GM21576 (cell line): ENCODE results near the gene MX1.
"Not testable (repeated sequence)": the region's sequence is repeated elsewhere in the genome, so short reads cannot be mapped to it uniquely, and the experiment has no call there.

Source experiments
- ATAC-seq: cut with Tn5 transposase; IDR thresholded peaks from one replicate; pipeline ENCODE4 v1.9.1; 2021; ENCODE audit warnings: mild to moderate bottlenecking, moderate library complexity; ENCODE audit not compliant: unreplicated experiment

Gene MX1

DNA sequence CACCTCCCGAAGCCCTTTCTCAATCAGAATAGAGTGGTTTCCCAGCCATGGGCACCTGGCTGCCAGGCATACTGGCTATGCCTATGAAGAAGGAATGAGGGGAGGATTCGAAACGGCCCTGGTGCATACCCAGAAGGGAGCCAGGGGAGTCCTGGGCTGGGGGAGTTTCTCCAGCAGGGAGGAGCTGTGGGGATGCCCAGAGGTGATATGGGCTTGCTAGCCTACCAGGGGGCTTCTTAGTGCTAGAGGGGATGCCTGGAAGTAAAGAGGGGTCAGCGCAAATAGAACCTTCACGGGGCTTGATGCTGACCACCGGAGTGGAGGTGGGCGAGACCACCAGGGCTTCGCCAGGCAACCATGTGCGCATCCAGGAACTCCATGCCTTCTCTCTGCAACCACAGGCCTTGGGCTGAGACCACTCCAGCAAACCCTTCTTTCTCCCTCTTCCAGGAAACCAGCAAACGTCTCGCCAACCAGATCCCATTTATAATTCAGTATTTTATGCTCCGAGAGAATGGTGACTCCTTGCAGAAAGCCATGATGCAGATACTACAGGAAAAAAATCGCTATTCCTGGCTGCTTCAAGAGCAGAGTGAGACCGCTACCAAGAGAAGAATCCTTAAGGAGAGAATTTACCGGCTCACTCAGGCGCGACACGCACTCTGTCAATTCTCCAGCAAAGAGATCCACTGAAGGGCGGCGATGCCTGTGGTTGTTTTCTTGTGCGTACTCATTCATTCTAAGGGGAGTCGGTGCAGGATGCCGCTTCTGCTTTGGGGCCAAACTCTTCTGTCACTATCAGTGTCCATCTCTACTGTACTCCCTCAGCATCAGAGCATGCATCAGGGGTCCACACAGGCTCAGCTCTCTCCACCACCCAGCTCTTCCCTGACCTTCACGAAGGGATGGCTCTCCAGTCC, 18.2 kb upstream of the MX1 start:
- ATAC-seq, result no peak

DNA sequence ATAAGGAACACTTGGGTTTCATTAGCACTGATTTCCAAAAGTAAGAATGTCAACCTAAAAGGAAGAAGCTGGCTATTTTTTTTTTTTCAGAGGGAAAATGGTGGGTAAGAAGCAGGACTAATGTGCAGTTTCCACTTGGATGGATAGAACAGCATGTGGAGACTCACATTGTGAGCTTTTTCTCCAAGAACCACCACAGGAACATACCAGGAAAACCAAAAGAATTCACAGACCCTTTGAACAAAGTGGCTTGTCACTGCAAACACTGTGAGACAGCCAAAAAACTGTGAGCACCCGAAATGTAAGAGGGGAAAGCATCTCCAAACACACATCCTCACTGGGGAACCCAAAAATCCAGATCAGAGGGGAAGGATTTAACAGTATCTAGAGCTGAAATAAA, 15.7 kb upstream of the MX1 start:
- ATAC-seq, result no peak

DNA sequence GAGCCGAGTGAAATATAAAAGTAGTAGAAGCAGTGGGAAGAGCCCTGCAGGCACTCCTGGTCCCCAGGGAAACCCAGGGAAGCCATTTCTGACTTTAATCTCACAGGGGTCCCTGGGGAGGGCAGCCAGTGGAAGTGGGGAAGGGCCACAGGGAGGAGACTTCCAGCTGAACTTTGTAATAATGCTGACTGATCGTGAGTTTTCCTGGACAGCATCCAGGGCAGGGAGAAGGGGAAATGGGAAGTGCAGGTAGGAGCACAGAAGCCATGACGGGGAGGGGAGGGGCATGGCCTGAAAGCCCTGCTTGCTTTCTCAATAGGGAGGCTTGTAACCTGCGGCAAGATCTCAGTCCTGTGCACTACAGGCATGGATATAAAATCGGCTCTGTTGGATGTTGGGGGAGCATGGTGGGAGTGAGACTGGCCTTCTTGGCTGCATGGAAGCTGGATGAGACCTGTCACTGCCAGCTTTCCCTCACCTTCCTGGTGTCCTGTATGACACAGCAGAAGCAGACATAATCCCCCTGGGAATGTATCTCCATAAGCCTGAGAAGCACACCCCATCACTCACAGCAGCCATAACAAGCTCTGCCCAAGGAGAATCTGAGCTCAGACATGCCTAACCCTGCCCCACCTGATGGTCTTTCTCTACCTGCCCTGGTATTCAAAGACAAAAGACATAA, 15.1 kb upstream of the MX1 start:
- ATAC-seq, result no peak

DNA sequence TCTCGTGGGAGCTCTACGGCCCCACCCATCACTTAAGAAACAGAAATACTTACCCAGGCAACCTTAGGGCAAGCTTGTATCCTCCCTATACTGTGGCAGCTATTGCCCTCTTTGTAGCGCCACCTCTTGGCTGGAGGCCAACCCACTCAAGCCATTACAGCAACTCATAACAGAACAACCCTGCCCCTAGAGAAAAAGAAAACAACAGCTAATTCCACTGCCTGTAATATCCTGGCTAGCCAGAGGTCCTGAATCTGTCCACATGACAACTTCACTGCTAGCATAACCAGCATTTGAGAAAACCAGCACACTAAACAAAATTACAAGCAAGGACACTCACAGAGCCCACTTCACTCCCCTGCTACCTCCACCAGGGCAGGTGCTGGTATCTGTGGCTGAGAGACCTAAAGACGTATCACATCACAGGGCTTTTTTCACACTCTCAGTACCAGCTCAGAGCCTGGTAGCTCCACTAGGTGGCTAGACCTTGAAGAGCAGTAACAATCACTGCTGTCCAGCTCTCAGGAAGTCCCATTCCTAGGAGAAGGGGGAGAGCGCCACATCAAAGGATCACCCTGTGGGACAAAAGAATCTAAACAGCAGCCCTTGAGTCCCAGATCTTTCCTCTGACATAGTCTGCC, 14.5 kb upstream of the MX1 start:
- no peak for ATAC-seq

DNA sequence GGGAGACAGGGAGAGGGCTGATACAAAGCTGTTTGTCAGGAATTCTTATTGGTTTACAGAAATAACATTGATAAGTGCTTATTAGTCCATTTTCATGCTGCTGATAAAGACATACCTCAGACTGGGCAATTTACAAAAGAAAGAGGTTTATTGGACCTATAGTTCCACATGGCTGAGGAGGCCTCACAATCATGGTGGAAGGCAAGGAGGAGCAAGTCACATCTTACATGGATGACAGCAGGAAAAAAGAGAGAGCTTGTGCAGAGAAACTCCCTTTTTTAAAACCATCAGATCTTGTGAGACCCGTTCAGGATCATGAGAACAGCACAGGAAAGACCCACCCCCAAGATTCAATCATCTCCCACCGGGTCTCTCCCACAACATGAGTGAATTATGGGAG, 8.5 kb upstream of the MX1 start:
- ATAC-seq, result not testable (repeated sequence)

DNA sequence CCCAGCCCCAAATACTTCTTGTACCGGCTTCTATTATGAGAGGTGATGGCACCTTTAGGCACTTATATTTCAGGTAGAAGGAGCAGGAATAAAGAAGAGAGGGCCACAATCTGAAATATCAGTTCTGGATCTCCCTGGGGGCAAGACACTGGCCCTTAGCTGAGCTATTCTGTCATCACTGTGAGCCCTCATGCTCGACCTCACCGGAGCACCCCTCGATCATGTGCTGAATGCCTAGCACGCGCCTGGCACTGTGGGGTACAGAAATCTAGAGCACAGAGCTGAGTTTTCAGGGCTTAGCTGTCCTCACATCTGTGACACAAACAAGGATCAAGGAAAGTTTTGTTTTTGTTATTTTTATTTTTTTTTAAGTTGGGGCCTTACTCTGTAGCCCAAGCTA, 7.6 kb upstream of the MX1 start:
- no peak for ATAC-seq

DNA sequence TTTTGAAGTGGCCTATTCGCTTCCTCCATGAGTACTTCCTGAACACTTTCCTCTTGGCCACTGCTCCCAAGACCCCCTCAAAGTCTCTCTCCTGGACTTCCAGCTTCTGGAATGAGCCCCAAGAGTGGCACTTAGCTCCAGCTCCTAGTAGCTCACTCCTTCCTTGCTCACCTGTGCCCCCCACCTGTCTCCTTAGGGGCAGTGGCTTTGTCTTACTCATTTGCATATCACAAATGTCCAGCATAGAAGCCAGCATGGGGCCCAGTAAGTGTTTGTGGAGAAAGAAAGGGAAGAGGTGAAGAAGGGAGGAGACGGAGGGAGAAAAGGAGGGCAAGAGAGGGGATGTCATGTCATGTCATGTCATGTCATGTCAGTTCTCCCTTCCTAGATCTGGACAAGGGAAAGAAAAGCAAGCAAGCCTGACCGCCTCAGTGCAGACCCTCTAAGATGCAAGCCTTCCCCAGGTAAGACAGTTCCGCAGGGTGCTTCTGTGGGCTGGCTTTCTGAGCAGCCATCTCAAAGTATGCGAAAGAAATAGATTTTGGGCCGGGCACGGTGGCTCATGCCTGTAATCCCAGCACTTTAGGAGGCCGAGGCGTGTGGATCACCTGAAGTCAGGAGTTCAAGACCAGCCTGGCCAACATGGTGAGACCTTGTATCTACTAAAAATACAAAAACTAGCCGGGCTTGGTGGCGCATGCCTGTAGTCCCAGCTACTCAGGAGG, 6.9 kb upstream of the MX1 start:
- ATAC-seq, result no peak

DNA sequence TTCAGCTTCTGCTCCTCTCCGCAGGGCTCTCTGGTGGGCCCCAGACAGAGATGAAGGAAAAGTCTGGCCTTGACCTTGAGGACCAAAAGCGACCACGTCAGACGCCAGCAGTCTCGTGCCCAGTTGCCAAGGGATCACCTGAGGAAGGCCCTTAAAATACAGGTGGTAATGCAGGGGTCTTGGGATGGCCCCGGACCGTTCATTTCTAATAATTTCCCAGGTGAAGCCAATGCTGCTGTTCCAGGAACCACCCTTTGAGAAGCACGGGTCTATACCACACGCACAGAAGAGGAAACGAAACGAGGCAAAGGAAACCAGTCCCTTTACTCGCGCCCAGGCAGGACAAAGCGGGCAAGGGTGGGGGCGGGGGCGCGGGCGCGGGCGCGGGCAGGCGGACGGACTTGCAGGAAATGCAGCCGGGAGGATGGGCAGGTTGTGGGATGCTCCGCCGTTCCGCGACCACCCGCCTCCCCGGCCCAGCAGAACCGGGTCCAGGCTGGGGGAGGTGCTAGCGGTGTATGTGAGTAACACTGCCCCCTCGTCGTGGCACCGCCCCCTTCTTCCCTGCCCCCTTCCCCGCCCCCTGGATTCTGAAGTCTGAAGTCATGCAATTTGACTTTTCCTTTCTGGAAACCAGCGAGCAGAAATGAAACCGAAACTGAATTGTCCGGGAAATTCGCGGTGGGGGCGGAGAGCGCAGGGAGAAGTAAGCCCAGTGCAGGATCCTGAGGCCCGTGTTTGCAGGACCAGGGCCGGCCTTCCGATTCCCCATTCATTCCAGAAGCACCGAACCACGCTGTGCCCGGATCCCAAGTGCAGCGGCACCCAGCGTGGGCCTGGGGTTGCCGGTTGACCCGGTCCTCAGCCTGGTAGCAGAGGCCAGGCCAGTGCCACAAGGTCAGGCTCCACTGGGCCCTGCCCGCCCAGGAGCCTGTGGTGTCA, 5.8 kb upstream of the MX1 start:
- peak; percentile 85 for ATAC-seq

DNA sequence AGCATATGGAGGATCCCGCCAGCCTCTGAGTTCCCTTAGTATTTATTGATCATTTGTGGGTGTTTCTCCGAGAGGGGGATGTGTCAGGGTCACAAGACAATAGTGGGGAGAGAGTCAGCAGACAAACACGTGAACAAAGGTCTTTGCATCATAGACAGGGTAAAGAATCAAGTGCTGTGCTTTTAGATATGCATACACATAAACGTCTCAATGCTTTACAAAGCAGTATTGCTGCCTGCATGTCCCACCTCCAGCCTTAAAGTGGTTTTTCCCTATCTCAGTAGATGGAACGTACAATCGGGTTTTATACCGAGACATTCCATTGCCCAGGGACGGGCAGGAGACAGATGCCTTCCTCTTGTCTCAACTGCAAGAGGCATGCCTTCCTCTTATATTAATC, 5.0 kb upstream of the MX1 start:
- not testable (repeated sequence) for ATAC-seq

DNA sequence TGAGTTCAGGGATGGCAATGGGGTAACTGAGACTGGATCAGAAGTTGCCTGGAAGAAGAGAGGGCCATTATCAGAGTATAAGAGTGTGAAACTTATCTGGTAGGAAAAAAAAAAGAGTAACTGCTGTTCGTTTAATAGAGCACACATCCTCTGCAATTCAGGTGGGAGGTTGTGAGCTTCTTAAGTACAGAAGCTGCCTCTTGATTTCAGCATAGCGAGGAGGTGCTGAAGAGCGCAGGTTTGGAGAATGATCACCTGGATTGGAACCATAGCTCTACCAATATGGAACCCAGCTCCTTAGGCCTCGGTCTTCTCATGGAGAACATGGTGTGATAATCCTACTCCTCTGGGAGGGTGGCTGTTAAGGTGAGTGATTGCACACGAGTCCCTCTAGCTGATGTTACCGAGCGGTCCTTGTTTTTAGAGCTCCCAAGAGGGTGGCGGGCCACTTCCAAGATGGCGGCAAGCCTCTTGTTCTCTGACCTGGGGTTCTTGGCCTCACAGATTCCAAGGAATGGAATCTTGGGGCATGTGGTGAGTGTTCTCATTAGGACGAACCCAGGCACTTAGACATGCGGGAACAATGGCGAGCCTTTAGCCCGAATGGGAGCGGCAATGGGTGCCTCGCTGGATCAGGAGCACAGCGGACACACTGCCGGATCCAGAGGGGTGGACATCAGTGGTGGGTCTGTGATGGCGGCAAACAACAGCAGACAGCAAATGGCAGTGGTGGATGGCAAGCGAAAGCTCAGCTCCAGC, 3.3 kb upstream of the MX1 start:
- no peak for ATAC-seq

DNA sequence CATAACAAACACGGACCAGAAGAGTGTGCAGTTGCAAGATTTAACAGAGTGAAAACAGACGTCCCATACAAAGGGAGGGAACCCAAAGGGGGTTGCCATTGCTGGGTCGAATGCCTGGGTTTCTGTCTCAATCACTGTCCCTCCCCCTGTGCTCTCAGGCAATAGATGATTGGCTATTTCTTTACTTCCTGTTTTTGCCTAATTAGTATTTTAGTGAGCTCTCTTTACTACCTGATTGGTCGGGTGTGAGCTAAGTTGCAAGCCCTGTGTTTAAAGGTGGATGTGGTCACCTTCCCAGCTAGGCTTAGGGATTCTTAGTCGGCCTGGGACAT, 2.8 kb upstream of the MX1 start:
- ATAC-seq, result not testable (repeated sequence)

DNA sequence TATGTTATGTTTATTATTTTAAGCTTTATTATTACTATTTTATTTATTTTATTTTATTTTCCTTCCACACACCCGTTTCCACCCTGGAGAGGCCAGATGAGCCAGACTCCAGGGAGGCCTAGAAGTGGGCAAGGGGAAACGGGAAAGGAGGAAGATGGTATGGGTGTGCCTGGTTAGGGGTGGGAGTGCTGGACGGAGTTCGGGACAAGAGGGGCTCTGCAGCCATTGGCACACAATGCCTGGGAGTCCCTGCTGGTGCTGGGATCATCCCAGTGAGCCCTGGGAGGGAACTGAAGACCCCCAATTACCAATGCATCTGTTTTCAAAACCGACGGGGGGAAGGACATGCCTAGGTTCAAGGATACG, 468 bp upstream of the MX1 start:
- ATAC-seq, result no peak

DNA sequence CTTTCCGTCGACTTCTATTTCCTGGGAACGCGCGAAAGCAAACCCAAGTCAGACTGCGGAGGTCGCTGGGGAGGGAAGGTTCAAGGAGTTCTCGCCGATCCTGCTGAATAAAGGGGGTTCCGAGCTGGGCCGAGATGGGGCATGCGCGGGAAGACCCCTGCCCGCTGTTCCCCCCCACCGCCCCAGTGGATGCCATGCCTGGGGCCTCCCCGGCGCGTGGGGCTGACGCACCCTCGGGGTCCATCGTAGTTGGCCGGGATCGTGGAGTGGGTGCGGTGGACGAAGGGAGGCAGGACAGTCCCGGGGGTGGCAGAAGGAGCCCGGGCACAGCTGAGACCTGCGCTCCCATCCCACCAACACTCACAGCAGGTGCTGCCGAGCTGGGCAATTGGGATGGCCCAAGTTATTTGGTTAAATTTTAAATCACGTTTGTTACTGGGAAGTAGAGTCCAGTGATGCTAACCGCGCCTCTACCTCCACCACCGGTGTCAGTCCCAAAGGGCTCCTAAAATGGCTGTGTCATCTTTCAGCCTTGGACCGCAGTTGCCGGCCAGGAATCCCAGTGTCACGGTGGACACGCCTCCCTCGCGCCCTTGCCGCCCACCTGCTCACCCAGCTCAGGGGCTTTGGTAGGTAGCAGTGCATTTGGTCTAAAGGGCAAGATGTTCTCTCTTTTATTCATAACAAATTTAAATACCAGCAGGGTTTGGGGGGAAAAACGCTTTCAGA, 801 bp downstream of the MX1 start:
- ATAC-seq, result no peak

DNA sequence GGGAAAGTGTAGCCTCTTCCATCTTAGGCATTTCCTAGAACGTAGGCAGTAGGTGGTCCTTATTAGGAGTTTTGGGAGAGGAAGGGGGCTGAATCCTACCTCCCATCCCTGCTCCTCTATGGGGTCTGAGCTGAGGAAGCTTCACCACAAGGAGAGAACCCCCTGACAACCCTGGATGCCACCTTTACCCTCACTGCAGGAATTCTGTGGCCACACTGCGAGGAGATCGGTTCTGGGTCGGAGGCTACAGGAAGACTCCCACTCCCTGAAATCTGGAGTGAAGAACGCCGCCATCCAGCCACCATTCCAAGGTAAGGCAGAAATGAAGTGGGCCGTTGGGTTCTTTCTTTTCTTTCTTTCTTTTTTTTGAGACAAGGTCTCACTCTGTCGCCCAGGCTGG, 1.5 kb downstream of the MX1 start:
- ATAC-seq, result no peak

DNA sequence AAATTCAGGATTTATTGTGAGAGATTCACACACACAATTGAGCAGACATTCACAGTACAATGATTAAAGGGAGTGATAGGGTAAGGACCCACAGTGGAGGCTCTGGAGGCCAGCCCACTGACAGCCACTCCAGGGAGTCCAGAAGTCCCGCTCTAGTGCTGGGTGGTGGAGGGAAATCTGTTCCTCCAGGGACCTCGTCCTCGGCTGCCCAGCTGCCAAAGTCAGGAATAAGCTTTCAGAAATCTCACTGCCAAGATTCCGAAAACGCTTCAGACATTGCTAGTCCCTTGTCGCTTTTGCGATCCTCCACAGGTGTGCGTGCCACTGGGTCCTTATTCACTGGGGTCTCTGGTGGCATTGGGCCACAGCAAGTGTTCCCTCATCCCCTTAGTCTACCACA, 2.3 kb downstream of the MX1 start:
- ATAC-seq, result no peak

DNA sequence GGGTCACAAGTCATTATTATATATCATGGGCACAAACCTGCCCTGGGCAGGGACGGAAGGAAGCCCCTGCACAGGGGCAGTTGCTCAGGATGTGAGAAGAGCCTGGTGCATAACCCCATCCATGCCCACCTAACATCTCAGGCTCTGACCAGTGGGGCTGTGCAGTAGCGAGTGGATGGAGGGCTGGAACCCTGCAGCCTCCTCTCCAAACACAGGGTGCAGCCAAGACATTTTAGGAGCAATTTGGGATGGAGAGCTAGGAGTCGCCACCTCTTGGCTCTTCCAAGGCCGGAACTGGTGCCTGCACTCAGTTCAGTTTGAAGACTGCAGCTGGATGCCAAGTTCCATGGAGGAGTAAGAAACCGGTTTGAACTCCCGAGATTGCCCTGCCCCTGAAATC, 2.8 kb downstream of the MX1 start:
- no peak for ATAC-seq

DNA sequence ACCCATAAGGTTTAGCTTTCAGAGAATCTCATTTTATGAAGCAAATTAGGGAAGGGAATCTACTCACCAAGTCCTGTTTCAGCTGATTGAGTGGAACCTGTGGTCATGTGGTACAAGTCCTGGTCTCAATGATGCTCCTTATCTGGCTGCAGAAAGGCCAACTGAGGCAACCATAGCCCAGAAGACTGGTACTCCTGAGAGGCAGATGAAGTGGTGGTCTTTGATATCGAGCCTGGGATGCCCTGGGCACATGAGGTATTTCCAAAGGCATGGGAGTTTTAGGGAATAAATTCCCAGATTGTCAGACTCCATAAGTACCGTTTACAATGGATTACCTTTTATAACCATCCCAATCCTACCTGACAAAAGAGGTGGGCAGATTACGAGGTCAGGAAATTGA, 3.3 kb downstream of the MX1 start:
- ATAC-seq, result no peak

DNA sequence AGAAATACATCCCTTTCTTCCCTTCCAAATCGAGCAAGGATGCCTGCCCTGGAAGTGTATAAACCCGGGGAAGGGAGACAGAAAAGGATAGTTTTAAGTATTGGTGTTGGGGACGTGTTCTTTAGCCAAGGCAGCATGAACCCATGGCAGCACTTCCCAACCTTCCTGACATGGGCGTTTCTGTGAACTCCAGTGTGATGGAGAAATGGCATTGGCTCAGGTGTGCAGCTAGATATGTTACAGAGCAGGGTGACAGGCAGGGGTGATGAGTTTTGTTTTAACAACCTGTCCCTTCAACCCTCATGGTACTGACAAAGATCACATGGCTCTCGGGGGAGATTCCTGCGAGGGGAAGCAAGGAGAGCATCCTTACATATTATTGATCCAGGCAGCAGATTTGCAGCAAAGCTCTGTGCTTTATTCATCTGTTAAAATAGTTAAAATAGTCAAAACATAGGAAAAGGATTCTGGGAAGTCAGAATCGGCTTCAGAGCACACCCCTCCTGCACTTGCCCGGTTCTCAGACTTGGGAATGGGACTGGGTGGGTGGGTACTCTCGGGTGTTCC, 4.0 kb downstream of the MX1 start:
- ATAC-seq, result no peak
